IPS DF 19.7 (cell line): Measurements from ENCODE around the gene SECTM1.

Source experiments
- DNase-seq: peaks from one replicate; pipeline ENCODE4 v3.0.0-alpha.2; 2013; ENCODE audit warnings: low read depth, low spot score

The SECTM1 gene

GRCh38 chr17:82299452-82299851, 34.1 kb downstream of the SECTM1 start:
- DNase-seq = no peak

GRCh38 chr17:82298538-82299421, 34.8 kb downstream of the SECTM1 start:
- DNase-seq = no peak

GRCh38 chr17:82297714-82298537, 35.6 kb downstream of the SECTM1 start:
- no peak for DNase-seq

- DNase-seq = no peak
Measured at GRCh38 chr17:82297280-82297713, 36.3 kb downstream of the SECTM1 start.

- no peak for DNase-seq
Measured at GRCh38 chr17:82296511-82297279, 36.9 kb downstream of the SECTM1 start.

- no peak for DNase-seq
Measured at GRCh38 chr17:82295472-82295814, 38.1 kb downstream of the SECTM1 start.

GRCh38 chr17:82294064-82294773, 39.3 kb downstream of the SECTM1 start:
- DNase-seq = no peak

GRCh38 chr17:82292251-82293154, 41.1 kb downstream of the SECTM1 start:
- DNase-seq = peak; percentile 98

GRCh38 chr17:82291582-82292250, 41.9 kb downstream of the SECTM1 start:
- DNase-seq = no peak

GRCh38 chr17:82287868-82288801, 45.4 kb downstream of the SECTM1 start:
- DNase-seq = no peak

GRCh38 chr17:82287013-82287867, 46.3 kb downstream of the SECTM1 start:
- DNase-seq = no peak

- DNase-seq = no peak
Measured at GRCh38 chr17:82285141-82285540, 48.4 kb downstream of the SECTM1 start.

GRCh38 chr17:82283208-82283749, 50.3 kb downstream of the SECTM1 start:
- DNase-seq = no peak

GRCh38 chr17:82282239-82283207, 51.0 kb downstream of the SECTM1 start:
- DNase-seq = no peak

GRCh38 chr17:82281502-82282238, 51.9 kb downstream of the SECTM1 start:
- DNase-seq = no peak
